HUES6 (cell line): Measurements from ENCODE around the gene ASAP2.

Experiments
- H3K27ac ChIP-seq: 2 replicates; pipeline ENCODE4 v1.7.0; 2013; ENCODE audit warnings: low read depth, mild to moderate bottlenecking, low read length, inconsistent platforms
- H3K27me3 ChIP-seq: 2 replicates; pipeline ENCODE4 v1.6.1; 2013; ENCODE audit warnings: low read length; ENCODE audit not compliant: control insufficient read depth, insufficient read depth
- H3K36me3 ChIP-seq: 2 replicates; pipeline ENCODE4 v1.6.1; 2013; ENCODE audit warnings: low read length; ENCODE audit not compliant: control insufficient read depth, insufficient read depth
- H3K4me1 ChIP-seq: 2 replicates; pipeline ENCODE4 v1.6.1; 2013; ENCODE audit warnings: low read length; ENCODE audit not compliant: control insufficient read depth, insufficient read depth
- H3K4me3 ChIP-seq: 2 replicates; pipeline ENCODE4 v1.5.1; 2013; ENCODE audit warnings: low read depth, low read length
- H3K9ac ChIP-seq: one replicate; pipeline ENCODE4 v1.6.1; 2013; ENCODE audit warnings: mild to moderate bottlenecking, low read length
- H3K9me3 ChIP-seq: 2 replicates; pipeline ENCODE4 v1.6.1; 2013; ENCODE audit warnings: low read depth, low read length; ENCODE audit not compliant: control insufficient read depth, insufficient read depth

The ASAP2 gene

DNA sequence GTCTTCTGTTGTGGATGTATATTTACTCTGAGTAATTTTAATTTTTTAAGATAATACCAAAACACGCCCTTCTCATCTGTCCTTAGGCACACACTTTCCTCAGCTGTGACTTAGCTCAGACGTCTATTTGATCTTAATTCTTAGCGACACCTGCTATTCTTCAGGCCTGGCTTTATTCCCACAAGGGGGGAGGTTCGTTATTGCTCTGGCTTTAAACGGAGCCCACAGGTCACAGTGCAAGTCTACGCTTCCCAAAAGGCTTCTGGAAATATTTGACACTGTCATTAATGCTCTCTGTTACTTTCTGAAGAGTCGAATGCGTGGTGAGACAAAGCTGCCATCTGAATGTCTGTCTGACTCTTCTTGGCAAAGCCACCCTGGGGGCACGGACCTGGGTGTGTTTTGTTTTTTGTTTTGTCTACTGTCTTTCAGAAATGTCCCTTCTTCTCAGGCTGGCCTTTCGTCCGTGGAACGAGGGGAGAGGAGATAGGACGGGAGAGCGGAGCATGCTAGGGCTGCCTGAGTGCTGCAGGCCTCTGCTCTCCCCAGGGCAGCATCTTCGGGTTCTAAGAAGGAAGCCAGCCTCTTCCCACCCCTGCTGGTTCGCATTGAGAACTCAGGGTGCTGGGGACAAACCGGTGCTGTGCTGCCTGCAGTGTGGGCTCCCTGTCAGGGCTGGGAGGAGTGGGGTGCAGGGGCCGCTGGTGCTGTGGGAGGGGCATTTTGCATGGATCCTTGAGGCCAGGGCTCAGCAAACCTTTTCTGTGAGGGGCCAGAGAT is 61.9 kb downstream of the ASAP2 start:
- Histone ChIP-seq H3K36me3 (no peaks in the 10 kb centered on the region), H3K27me3 (no peaks in the 10 kb centered on the region), H3K9ac (no peak overlapping the region), H3K4me3 (no peak overlapping the region), H3K9me3 (no peaks in the 10 kb centered on the region; the same call in 1 of the 2 replicates), H3K4me1 (peaks cover 3% of the 10 kb centered on the region; the same call in 1 of the 2 replicates), H3K27ac (no peak overlapping the region)

GRCh38 chr2:9269295-9269694 is 62.7 kb downstream of the ASAP2 start:
- no peaks in the 10 kb centered on the region; the same call in 1 of the 2 replicates for H3K9me3 ChIP-seq
- no peak overlapping the region for H3K4me3 ChIP-seq
- no peak overlapping the region for H3K9ac ChIP-seq
- peaks cover 3% of the 10 kb centered on the region; the same call in 1 of the 2 replicates for H3K4me1 ChIP-seq
- H3K36me3 ChIP-seq, result no peaks in the 10 kb centered on the region
- no peak overlapping the region for H3K27ac ChIP-seq
- no peaks in the 10 kb centered on the region for H3K27me3 ChIP-seq

DNA sequence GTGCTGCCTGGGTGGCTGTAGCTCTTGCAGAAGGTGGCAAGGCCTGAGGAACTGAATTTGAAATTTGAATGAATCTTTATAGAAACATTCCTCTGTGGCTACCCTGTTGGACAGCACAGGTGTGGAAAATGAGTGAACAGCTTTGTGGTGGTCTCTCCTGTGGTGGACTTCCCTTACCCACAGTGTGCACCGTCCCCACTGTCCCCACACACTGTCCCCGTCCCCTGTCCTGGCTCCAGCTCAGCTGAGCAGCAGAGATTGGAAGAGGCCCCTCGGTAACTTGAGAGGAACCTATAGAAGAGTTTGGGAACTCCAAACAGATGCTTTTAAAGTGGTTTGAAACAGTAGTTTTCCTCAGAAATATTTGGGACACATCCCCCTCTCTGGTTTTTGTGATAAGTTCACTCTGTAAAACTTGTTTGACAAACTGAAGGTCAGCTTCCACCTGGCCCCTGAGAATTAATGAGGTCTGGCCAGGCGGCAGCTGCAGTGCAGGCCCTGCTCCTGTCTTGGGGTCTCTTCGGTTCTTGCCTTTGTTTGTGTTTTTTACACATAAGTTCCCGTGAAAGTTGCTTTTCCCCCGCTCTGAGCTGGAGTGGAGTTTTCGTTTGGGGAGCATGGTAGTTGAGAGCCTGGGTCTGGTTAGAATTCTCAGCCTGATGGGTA is 63.2 kb downstream of the ASAP2 start:
- no peak overlapping the region for H3K9ac ChIP-seq
- no peak overlapping the region for H3K4me3 ChIP-seq
- no peaks in the 10 kb centered on the region for H3K27me3 ChIP-seq
- peaks cover 3% of the 10 kb centered on the region; the same call in 1 of the 2 replicates for H3K4me1 ChIP-seq
- H3K36me3 ChIP-seq, result no peaks in the 10 kb centered on the region
- no peak overlapping the region for H3K27ac ChIP-seq
- H3K9me3 ChIP-seq, result no peaks in the 10 kb centered on the region; the same call in 1 of the 2 replicates

GRCh38 chr2:9271091-9271490 is 64.5 kb downstream of the ASAP2 start:
- H3K36me3 ChIP-seq, result no peaks in the 10 kb centered on the region
- H3K4me1 ChIP-seq, result peaks cover 3% of the 10 kb centered on the region; the same call in 1 of the 2 replicates

GRCh38 chr2:9271691-9272090 is 65.1 kb downstream of the ASAP2 start:
- H3K4me3 ChIP-seq, result no peak overlapping the region
- H3K27me3 ChIP-seq, result no peaks in the 10 kb centered on the region
- H3K27ac ChIP-seq, result no peak overlapping the region
- H3K9ac ChIP-seq, result no peak overlapping the region
- no peaks in the 10 kb centered on the region for H3K36me3 ChIP-seq
- peaks cover 3% of the 10 kb centered on the region; the same call in 1 of the 2 replicates for H3K4me1 ChIP-seq
- no peaks in the 10 kb centered on the region; the same call in 1 of the 2 replicates for H3K9me3 ChIP-seq

More at GRCh38 chr2:9271091-9271490, 64.5 kb downstream of the ASAP2 start:
- no peaks in the 10 kb centered on the region; the same call in 1 of the 2 replicates for H3K9me3 ChIP-seq
- H3K4me3 ChIP-seq, result no peak overlapping the region
- no peak overlapping the region for H3K9ac ChIP-seq
- H3K27ac ChIP-seq, result no peak overlapping the region
- H3K27me3 ChIP-seq, result no peaks in the 10 kb centered on the region

DNA sequence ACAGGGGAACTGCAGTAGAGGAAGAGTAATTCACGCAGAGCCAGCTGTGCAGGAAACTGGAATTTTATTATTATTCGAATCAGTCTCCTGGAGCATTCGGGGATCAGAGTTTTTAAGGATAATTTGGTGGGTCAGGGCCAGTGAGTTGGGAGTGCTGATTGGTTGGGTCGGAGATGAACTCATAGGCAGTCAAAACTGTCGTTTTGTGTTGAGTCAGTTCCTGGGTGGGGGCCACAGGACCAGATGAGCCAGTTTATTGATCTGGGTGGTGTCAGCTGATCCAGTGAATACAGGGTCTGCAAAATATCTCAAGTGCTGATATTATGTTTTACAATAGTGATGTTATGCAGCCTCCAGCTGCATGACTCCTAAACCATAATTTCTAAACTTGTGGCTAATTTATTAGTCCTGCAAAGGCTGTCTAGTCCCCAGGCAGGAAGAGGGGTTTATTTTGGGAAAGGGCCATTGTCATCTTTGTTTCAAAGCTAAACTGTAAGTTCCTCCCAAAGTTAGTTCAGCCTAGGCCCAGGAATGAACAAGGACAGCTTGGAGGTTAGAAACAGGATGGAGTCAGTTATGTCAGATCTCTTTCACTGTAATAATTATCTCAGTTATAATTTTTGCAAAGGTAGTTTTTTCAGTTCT is 67.0 kb downstream of the ASAP2 start:
- H3K4me1 ChIP-seq, result peaks cover 2% of the 10 kb centered on the region; the same call in 1 of the 2 replicates
- no peaks in the 10 kb centered on the region; the same call in 1 of the 2 replicates for H3K9me3 ChIP-seq
- no peak overlapping the region for H3K4me3 ChIP-seq
- H3K36me3 ChIP-seq, result no peaks in the 10 kb centered on the region
- H3K27ac ChIP-seq, result no peak overlapping the region
- H3K9ac ChIP-seq, result no peak overlapping the region
- H3K27me3 ChIP-seq, result no peaks in the 10 kb centered on the region

GRCh38 chr2:9274701-9275343 is 68.2 kb downstream of the ASAP2 start:
- H3K27ac ChIP-seq, result no peak overlapping the region
- H3K4me1 ChIP-seq, result no peaks in the 10 kb centered on the region
- H3K36me3 ChIP-seq, result no peaks in the 10 kb centered on the region
- H3K9me3 ChIP-seq, result no peaks in the 10 kb centered on the region; the same call in 1 of the 2 replicates
- H3K27me3 ChIP-seq, result no peaks in the 10 kb centered on the region
- no peak overlapping the region for H3K9ac ChIP-seq
- no peak overlapping the region for H3K4me3 ChIP-seq

GRCh38 chr2:9275399-9275798 is 68.8 kb downstream of the ASAP2 start:
- Histone ChIP-seq H3K27ac (no peak overlapping the region), H3K9me3 (no peaks in the 10 kb centered on the region; the same call in 1 of the 2 replicates), H3K4me3 (no peak overlapping the region), H3K27me3 (no peaks in the 10 kb centered on the region), H3K36me3 (no peaks in the 10 kb centered on the region), H3K4me1 (no peaks in the 10 kb centered on the region), H3K9ac (no peak overlapping the region)

DNA sequence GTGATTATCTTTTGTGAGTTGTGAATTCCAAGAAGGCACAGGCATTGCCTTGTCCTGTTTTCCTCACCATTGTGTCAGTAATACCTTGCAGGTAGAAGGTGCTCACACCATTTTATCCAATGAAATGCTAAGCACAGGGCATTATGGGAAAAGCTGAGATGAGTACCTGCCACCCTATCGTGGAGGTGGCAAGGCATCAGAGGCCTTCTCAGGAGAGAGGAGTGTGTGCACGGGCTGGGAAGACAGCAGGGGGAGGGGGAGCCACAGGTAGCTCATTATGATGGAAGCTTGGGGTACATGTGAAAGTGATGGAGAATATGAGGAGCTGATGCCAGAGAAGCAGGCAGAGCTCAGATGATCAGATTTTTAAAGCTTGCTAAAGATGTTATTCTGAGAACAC is 69.5 kb downstream of the ASAP2 start:
- Histone ChIP-seq H3K27ac (no peak overlapping the region), H3K9ac (no peak overlapping the region), H3K4me1 (no peaks in the 10 kb centered on the region), H3K9me3 (no peaks in the 10 kb centered on the region; the same call in 1 of the 2 replicates), H3K27me3 (no peaks in the 10 kb centered on the region), H3K36me3 (no peaks in the 10 kb centered on the region), H3K4me3 (no peak overlapping the region)

- H3K36me3 ChIP-seq, result no peaks in the 10 kb centered on the region
- H3K9ac ChIP-seq, result no peak overlapping the region
- H3K27me3 ChIP-seq, result no peaks in the 10 kb centered on the region
- no peaks in the 10 kb centered on the region for H3K9me3 ChIP-seq
- no peak overlapping the region for H3K4me3 ChIP-seq
- no peak overlapping the region for H3K27ac ChIP-seq
- H3K4me1 ChIP-seq, result peaks cover under 1% of the 10 kb centered on the region; the same call in 1 of the 2 replicates
These were observed 70.4 kb downstream of the ASAP2 start for GRCh38 chr2:9276901-9277451.
